ENCODE results near the gene DNMT3B. TPM values are rescaled to one million over a fixed set of nuclear protein-coding genes. Genes with fewer than 3 reads are reported as not detected.

Gene DNMT3B
- total and polyA plus RNA-seq, 2 experiments from 2014 or later = 711 to 2,222 TPM

- no peak overlapping the region for H3K4me3 Mint-ChIP-seq
- peaks cover 50% of the 10 kb centered on the region for H3K4me1 Mint-ChIP-seq
- H3K36me3 ChIP-seq (ENCODE audit: insufficient read depth) = peaks cover 97% of the 10 kb centered on the region
Measured at GRCh38 chr20:32792731-32793458, 30.7 kb downstream of the DNMT3B start.

More at GRCh38 chr20:32792731-32793458, 30.7 kb downstream of the DNMT3B start:
- Mint-ChIP-seq H3K27ac (peak overlapping the region; percentile 77; the same call in 1 of the 2 replicates), H3K36me3 (ENCODE audit: low read depth) (peaks cover 99% of the 10 kb centered on the region), H3K9me3 (no peaks in the 10 kb centered on the region; the same call in 2 of the 3 replicates), H3K27me3 (ENCODE audit: insufficient read depth, low read depth, poor library complexity) (peaks cover 74% of the 10 kb centered on the region)
- H3K4me2 ChIP-seq = no peak overlapping the region
- H3K4me1 ChIP-seq (ENCODE audit: insufficient read depth) = peaks cover 66% of the 10 kb centered on the region
- ATAC-seq (no peak; the same call in 2 of the 3 replicates), DNase-seq (ENCODE audit: low spot score) (no peak)
- no peaks in the 10 kb centered on the region; the same call in 1 of the 2 replicates for H3K9me2 ChIP-seq (ENCODE audit: insufficient read depth)
- no peaks in the 10 kb centered on the region for H3K27me3 ChIP-seq (ENCODE audit: insufficient read depth)
- H4K20me1 ChIP-seq (replicated peaks; ENCODE audit: insufficient read depth) = peaks cover 98% of the 10 kb centered on the region
- peak overlapping the region; percentile 92 for H3K27ac ChIP-seq (ENCODE audit: low read depth)
- no peak for TF ChIP-seq ZNF114 (CRISPR knock-in tag; IDR thresholded peaks at IDR 0.05)
- no peak for TF ChIP-seq NANOG (IDR thresholded peaks at IDR 0.05; ENCODE audit: borderline replicate concordance)
- TF ChIP-seq, protein P1, sequence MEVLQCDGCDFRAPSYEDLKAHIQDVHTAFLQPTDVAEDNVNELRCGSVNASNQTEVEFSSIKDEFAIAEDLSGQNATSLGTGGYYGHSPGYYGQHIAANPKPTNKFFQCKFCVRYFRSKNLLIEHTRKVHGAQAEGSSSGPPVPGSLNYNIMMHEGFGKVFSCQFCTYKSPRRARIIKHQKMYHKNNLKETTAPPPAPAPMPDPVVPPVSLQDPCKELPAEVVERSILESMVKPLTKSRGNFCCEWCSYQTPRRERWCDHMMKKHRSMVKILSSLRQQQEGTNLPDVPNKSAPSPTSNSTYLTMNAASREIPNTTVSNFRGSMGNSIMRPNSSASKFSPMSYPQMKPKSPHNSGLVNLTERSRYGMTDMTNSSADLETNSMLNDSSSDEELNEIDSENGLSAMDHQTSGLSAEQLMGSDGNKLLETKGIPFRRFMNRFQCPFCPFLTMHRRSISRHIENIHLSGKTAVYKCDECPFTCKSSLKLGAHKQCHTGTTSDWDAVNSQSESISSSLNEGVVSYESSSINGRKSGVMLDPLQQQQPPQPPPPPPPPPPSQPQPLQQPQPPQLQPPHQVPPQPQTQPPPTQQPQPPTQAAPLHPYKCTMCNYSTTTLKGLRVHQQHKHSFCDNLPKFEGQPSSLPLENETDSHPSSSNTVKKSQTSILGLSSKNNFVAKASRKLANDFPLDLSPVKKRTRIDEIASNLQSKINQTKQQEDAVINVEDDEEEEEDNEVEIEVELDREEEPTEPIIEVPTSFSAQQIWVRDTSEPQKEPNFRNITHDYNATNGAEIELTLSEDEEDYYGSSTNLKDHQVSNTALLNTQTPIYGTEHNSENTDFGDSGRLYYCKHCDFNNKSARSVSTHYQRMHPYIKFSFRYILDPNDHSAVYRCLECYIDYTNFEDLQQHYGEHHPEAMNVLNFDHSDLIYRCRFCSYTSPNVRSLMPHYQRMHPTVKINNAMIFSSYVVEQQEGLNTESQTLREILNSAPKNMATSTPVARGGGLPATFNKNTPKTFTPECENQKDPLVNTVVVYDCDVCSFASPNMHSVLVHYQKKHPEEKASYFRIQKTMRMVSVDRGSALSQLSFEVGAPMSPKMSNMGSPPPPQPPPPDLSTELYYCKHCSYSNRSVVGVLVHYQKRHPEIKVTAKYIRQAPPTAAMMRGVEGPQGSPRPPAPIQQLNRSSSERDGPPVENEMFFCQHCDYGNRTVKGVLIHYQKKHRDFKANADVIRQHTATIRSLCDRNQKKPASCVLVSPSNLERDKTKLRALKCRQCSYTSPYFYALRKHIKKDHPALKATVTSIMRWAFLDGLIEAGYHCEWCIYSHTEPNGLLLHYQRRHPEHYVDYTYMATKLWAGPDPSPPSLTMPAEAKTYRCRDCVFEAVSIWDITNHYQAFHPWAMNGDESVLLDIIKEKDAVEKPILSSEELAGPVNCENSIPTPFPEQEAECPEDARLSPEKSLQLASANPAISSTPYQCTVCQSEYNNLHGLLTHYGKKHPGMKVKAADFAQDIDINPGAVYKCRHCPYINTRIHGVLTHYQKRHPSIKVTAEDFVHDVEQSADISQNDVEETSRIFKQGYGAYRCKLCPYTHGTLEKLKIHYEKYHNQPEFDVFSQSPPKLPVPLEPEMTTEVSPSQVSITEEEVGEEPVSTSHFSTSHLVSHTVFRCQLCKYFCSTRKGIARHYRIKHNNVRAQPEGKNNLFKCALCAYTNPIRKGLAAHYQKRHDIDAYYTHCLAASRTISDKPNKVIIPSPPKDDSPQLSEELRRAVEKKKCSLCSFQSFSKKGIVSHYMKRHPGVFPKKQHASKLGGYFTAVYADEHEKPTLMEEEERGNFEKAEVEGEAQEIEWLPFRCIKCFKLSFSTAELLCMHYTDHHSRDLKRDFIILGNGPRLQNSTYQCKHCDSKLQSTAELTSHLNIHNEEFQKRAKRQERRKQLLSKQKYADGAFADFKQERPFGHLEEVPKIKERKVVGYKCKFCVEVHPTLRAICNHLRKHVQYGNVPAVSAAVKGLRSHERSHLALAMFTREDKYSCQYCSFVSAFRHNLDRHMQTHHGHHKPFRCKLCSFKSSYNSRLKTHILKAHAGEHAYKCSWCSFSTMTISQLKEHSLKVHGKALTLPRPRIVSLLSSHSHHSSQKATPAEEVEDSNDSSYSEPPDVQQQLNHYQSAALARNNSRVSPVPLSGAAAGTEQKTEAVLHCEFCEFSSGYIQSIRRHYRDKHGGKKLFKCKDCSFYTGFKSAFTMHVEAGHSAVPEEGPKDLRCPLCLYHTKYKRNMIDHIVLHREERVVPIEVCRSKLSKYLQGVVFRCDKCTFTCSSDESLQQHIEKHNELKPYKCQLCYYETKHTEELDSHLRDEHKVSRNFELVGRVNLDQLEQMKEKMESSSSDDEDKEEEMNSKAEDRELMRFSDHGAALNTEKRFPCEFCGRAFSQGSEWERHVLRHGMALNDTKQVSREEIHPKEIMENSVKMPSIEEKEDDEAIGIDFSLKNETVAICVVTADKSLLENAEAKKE (CRISPR knock-in tag; IDR thresholded peaks at IDR 0.05) = no peak
- peak; percentile 28 for TF ChIP-seq POLR2AphosphoS5 (IDR thresholded peaks at IDR 0.05; ENCODE audit: low read depth)
- TF ChIP-seq CREB1 (CRISPR knock-in tag; IDR thresholded peaks at IDR 0.05; ENCODE audit: low read depth) = no peak
- no peak for TF ChIP-seq ZNF331 (CRISPR knock-in tag; IDR thresholded peaks at IDR 0.05; ENCODE audit: low read depth)
- TF ChIP-seq, protein P2, sequence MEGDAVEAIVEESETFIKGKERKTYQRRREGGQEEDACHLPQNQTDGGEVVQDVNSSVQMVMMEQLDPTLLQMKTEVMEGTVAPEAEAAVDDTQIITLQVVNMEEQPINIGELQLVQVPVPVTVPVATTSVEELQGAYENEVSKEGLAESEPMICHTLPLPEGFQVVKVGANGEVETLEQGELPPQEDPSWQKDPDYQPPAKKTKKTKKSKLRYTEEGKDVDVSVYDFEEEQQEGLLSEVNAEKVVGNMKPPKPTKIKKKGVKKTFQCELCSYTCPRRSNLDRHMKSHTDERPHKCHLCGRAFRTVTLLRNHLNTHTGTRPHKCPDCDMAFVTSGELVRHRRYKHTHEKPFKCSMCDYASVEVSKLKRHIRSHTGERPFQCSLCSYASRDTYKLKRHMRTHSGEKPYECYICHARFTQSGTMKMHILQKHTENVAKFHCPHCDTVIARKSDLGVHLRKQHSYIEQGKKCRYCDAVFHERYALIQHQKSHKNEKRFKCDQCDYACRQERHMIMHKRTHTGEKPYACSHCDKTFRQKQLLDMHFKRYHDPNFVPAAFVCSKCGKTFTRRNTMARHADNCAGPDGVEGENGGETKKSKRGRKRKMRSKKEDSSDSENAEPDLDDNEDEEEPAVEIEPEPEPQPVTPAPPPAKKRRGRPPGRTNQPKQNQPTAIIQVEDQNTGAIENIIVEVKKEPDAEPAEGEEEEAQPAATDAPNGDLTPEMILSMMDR (conservative IDR thresholded peaks at IDR 0.05; ENCODE audit: low read depth in 2 of 2) = peak in 1 of 2 experiments; percentile 26; a peak in 1 of 4 replicates
- TF ChIP-seq JUNB (IDR thresholded peaks at IDR 0.05; ENCODE audit: unreplicated experiment) = no peak
- TF ChIP-seq, protein P3, sequence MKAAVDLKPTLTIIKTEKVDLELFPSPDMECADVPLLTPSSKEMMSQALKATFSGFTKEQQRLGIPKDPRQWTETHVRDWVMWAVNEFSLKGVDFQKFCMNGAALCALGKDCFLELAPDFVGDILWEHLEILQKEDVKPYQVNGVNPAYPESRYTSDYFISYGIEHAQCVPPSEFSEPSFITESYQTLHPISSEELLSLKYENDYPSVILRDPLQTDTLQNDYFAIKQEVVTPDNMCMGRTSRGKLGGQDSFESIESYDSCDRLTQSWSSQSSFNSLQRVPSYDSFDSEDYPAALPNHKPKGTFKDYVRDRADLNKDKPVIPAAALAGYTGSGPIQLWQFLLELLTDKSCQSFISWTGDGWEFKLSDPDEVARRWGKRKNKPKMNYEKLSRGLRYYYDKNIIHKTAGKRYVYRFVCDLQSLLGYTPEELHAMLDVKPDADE (IDR thresholded peaks at IDR 0.05) = no peak
- no peak for TF ChIP-seq EZH2phosphoT487 (IDR thresholded peaks at IDR 0.05; ENCODE audit: unreplicated experiment)
- no peak for TF ChIP-seq STAT1 (IDR thresholded peaks at IDR 0.05; ENCODE audit: unreplicated experiment)
- TF ChIP-seq EZH2 (IDR thresholded peaks at IDR 0.05; ENCODE audit: low read depth, unreplicated experiment) = no peak
- TF ChIP-seq, protein P4, sequence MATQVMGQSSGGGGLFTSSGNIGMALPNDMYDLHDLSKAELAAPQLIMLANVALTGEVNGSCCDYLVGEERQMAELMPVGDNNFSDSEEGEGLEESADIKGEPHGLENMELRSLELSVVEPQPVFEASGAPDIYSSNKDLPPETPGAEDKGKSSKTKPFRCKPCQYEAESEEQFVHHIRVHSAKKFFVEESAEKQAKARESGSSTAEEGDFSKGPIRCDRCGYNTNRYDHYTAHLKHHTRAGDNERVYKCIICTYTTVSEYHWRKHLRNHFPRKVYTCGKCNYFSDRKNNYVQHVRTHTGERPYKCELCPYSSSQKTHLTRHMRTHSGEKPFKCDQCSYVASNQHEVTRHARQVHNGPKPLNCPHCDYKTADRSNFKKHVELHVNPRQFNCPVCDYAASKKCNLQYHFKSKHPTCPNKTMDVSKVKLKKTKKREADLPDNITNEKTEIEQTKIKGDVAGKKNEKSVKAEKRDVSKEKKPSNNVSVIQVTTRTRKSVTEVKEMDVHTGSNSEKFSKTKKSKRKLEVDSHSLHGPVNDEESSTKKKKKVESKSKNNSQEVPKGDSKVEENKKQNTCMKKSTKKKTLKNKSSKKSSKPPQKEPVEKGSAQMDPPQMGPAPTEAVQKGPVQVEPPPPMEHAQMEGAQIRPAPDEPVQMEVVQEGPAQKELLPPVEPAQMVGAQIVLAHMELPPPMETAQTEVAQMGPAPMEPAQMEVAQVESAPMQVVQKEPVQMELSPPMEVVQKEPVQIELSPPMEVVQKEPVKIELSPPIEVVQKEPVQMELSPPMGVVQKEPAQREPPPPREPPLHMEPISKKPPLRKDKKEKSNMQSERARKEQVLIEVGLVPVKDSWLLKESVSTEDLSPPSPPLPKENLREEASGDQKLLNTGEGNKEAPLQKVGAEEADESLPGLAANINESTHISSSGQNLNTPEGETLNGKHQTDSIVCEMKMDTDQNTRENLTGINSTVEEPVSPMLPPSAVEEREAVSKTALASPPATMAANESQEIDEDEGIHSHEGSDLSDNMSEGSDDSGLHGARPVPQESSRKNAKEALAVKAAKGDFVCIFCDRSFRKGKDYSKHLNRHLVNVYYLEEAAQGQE (IDR thresholded peaks at IDR 0.05; ENCODE audit: unreplicated experiment) = no peak
- no peak overlapping the region for H2AFZ ChIP-seq
- H3K79me2 ChIP-seq (replicated peaks; ENCODE audit: insufficient read depth) = peaks cover 95% of the 10 kb centered on the region
- no peak overlapping the region for H3K4me3 ChIP-seq
- peaks cover 98% of the 10 kb centered on the region for H3F3A ChIP-seq (replicated peaks; ENCODE audit: low read depth)

Measured in GM23338 (cell line).